OCI-LY3 (cell line): ENCODE results near the gene FBXO34.

Experiments used
- EZH2phosphoT487 ChIP-seq: fragments of 200-600 bp; shearing (Covaris generic); IDR thresholded peaks from 2 replicates; pipeline ENCODE4 v1.6.1; 2018; ENCODE audit warnings: antibody characterized with exemption, mixed run types, low read depth
- TF ChIP-seq, protein P1 (sequence below): fragments of 200-600, 300-600 bp; sonication (generic); IDR thresholded peaks from 2 replicates; pipeline ENCODE4 v1.5.1; 2014; ENCODE audit warnings: antibody characterized with exemption, low read length, low read depth

DNA sequence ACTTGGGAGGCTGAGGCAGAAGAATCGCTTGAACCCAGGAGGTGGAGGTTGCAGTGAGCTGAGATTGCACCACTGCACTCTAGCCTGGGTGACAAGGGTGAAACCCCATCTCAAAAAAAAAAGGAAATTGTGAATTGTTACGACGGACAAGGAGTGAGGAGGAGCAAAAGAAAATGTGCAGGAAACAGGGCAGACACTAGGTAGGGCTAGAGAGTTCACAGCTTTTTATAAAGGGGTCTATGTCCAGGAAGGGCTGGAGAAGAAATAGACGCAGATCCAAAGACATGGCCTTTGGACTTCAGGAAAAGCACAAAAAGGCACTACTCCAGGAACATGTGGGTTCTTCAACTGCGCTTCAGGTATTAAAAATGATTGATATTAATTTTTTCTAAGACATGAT, 106.0 kb downstream of the FBXO34 start:
- TF ChIP-seq, protein P1, sequence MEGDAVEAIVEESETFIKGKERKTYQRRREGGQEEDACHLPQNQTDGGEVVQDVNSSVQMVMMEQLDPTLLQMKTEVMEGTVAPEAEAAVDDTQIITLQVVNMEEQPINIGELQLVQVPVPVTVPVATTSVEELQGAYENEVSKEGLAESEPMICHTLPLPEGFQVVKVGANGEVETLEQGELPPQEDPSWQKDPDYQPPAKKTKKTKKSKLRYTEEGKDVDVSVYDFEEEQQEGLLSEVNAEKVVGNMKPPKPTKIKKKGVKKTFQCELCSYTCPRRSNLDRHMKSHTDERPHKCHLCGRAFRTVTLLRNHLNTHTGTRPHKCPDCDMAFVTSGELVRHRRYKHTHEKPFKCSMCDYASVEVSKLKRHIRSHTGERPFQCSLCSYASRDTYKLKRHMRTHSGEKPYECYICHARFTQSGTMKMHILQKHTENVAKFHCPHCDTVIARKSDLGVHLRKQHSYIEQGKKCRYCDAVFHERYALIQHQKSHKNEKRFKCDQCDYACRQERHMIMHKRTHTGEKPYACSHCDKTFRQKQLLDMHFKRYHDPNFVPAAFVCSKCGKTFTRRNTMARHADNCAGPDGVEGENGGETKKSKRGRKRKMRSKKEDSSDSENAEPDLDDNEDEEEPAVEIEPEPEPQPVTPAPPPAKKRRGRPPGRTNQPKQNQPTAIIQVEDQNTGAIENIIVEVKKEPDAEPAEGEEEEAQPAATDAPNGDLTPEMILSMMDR, result no peak
- no peak for TF ChIP-seq EZH2phosphoT487
